Choroid plexus epithelial cell (primary cell): Measurements from ENCODE around the gene TSPEAR.

ENCODE experiments used
- DNase-seq: peaks from one replicate; pipeline ENCODE4 v3.0.0-alpha.2; 2010; ENCODE audit warnings: low read depth
- H3K4me3 ChIP-seq: 2 replicates; pipeline ENCODE4 v1.5.1; 2011; ENCODE audit warnings: low read depth, mild to moderate bottlenecking, control low read depth, low read length, moderate library complexity
- TF ChIP-seq, protein P1 (sequence below): conservative IDR thresholded peaks from 2 replicates; pipeline ENCODE4 v1.5.1; 2011; ENCODE audit warnings: low read depth, mild to moderate bottlenecking, control low read depth, inconsistent platforms, low read length, moderate library complexity

TSPEAR gene

DNA sequence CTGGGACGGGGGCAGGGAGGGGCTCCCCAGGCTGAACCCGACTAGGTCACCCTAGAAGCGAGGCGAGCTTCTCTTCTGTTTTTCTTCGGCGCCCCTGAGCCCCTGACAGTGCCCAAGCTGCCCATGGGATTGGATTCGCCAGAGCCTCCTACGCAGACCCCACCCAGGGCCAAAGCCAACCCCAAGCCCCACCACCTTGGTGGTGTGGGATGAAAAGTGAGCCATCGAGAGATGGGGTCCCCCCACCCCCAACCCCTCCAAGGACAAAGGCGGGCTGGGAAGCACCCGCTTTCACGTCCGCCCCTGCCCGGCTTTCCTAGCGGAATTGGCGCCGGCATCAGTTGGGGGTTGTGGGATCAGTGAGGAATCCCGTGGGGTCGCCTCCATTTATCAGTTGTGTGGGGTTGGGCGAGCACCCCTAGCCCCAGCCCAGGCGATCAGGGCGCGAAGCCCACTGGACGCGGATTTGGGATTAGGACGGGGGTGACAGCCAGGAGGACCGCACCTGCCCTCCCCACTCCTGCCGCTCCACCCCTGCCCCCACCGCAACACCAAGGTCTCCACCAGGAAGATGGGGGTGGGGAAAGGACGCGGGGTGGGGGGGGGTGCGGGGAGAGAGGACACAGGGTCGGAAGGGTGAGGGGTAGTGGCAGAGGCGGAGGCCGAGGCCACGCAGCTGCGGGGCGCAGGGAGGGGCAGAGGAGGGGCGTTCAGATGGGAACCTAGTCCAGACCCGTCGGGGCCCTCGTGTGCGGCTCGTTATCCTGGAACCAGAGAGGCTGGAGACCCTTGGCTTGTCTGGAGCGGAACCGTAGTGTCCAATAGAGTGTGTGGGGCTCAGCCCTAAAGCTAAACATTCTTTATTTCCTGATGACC is 4.4 kb downstream of the TSPEAR start:
- no peak for DNase-seq
- TF ChIP-seq, protein P1, sequence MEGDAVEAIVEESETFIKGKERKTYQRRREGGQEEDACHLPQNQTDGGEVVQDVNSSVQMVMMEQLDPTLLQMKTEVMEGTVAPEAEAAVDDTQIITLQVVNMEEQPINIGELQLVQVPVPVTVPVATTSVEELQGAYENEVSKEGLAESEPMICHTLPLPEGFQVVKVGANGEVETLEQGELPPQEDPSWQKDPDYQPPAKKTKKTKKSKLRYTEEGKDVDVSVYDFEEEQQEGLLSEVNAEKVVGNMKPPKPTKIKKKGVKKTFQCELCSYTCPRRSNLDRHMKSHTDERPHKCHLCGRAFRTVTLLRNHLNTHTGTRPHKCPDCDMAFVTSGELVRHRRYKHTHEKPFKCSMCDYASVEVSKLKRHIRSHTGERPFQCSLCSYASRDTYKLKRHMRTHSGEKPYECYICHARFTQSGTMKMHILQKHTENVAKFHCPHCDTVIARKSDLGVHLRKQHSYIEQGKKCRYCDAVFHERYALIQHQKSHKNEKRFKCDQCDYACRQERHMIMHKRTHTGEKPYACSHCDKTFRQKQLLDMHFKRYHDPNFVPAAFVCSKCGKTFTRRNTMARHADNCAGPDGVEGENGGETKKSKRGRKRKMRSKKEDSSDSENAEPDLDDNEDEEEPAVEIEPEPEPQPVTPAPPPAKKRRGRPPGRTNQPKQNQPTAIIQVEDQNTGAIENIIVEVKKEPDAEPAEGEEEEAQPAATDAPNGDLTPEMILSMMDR: no peak
- H3K4me3 ChIP-seq: no peak overlapping the region

DNA sequence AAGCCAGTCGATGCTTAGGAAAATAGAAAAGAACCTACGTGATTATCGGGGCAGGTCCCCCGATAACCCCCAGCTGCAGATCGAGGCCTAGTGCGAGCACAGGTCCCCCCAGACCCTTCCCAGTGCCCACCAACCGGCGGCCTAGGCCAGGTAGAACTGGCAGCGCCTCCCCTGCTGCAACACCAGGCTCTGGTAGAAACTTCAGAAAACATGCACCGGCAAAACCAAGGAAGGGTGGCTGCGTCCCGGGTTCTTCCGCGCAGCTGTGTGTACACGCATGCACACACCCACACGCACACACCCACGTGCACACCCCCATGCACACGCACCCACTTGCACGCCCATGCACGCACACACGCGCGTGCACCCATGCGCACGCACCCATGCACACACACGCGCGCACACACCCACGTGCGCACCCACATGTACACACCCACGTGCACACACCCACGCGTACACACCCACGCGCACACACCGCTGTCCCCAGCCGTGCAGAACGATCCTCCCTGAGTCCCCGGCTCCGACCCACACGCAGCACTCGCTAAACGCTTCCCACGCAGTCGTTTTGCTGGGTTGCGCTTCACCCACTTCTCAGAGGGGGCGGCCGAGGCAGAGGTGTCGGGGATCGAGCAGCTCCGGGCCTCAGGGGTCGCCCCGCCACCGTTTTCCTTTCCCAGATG is 5.2 kb downstream of the TSPEAR start:
- H3K4me3 ChIP-seq: no peak overlapping the region
- TF ChIP-seq, protein P1: no peak
- no peak for DNase-seq

DNA sequence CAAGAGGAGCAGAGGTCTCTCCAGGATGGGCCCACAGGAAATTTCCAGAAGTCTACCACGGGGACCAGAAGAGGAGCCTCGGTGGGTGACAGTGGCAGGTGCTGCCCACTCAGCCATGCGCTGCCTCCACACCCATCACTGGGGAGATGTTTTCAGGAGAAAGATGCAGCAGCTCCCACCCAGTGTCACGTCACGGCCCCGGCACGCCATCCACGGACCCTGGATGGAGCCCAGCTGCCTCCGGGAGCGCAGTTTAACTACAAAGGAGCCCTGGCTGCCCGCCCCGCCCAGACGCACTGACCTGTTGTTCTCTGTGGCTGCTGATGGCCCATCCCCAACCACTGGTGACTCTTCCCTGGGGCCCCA is 6.8 kb downstream of the TSPEAR start:
- TF ChIP-seq, protein P1: no peak
- no peak overlapping the region for H3K4me3 ChIP-seq
- no peak for DNase-seq

DNA sequence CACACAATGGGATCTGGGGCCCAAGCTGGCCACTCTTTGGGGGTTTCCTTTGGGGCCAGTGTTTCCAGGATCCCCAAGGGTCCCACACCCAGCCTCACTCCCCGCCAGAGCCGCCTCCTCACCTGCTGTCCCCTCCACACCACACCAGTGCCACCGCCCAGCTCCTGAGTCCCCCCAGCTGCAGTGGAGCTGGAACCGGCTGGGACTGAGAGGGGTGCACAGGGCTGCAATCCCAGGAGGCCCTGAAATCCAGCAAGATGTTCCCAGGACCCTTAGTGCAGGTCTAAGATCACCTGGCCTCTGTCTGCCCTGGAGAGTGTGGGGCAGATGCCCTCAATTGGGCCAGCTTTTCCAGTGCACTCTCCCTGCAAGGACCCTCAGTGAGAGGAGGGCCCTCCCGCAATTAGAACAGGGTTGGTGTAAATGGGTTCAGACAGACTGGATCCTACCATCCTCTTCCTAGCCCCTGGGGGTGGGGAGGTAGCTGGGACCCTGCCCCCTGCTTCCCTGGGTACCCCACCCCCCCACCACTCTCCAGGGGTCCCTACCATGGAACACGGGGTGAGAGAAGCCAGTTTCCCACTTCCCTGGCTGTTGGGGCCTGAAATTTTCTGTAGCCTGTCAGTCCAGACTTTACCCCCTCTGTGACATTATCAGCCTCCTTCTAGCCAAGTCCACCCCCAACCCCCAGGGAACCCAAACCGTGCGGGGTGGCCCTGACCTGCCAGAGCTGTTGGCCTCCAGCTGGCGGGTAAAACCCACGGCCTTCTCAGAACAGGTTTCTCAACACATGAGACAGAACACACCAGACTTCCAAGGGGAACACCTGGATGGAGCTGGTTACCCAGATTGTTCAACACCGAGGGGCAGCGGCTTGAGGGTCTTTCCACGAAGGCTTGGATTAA is 7.4 kb downstream of the TSPEAR start:
- TF ChIP-seq, protein P1: no peak
- no peak overlapping the region for H3K4me3 ChIP-seq
- DNase-seq: no peak

DNA sequence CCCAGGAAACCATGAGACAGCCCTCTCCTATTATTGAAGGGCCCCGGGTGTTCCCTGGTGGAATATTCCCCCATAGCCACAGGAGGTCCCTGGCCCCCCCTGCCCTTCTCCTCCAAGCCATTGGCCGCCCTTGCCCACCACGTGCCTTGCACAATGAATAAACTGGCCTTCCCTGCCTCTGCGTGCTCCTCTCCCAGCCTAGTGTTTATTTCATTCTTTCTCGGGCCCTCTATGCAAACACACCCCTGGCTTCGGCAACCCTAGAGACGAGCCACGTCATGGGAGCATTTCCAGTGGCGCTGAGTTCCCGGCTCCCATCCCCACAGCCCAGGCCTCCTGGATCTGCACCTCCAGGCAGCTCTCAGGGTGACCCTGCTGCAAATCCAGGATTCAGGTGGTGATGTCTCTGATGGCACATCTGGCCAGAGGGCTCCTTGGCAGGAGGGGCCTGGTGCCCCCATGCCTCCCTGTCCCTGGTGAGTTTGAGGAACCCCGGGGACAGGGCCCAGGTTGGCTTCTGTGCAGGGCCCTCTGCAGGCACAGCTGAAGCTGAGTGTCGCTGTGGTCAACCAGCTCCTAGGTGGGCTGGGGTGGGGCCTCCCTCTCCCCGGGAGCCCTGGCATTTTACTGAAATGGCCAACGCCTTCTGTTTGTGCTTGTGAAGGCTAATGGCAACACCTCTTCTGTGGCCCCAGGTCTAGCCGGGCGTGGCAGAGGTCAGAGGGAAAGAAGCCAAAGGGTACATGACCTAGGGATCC is 8.2 kb downstream of the TSPEAR start:
- TF ChIP-seq, protein P1: no peak
- no peak overlapping the region for H3K4me3 ChIP-seq
- no peak for DNase-seq
